HG02885 (cell line): ENCODE results near the gene DDX51.
"Not testable (repeated sequence)": the region's sequence is repeated elsewhere in the genome, so short reads cannot be mapped to it uniquely, and the experiment has no call there.

ENCODE experiments used
- ATAC-seq: cut with Tn5 transposase; IDR thresholded peaks from one replicate; pipeline ENCODE4 v1.9.1; 2021; ENCODE audit warnings: mild to moderate bottlenecking; ENCODE audit not compliant: unreplicated experiment, poor library complexity

Gene DDX51

GRCh38 chr12:132125736-132126135 is 18.4 kb downstream of the DDX51 start:
- ATAC-seq: no peak

GRCh38 chr12:132124766-132125425 is 19.2 kb downstream of the DDX51 start:
- ATAC-seq: no peak

- no peak for ATAC-seq
Observed at GRCh38 chr12:132123970-132124765, 20.0 kb downstream of the DDX51 start.

- ATAC-seq: no peak
Observed at GRCh38 chr12:132121283-132121682, 22.8 kb downstream of the DDX51 start.

- ATAC-seq: no peak
Observed at GRCh38 chr12:132118876-132119275, 25.2 kb downstream of the DDX51 start.

- ATAC-seq: no peak
Observed at GRCh38 chr12:132117558-132117875, 26.6 kb downstream of the DDX51 start.

- ATAC-seq: no peak
Observed at GRCh38 chr12:132116709-132117557, 27.2 kb downstream of the DDX51 start.

- ATAC-seq: no peak
Observed at GRCh38 chr12:132115500-132115899, 28.6 kb downstream of the DDX51 start.

- no peak for ATAC-seq
Observed at GRCh38 chr12:132114667-132115066, 29.5 kb downstream of the DDX51 start.

- no peak for ATAC-seq
Observed at GRCh38 chr12:132111654-132112304, 32.3 kb downstream of the DDX51 start.

GRCh38 chr12:132110677-132111076 is 33.4 kb downstream of the DDX51 start:
- ATAC-seq: no peak

- no peak for ATAC-seq
Observed at GRCh38 chr12:132109741-132110140, 34.4 kb downstream of the DDX51 start.

GRCh38 chr12:132108211-132108832 is 35.8 kb downstream of the DDX51 start:
- no peak for ATAC-seq

- ATAC-seq: no peak
Observed at GRCh38 chr12:132106921-132107320, 37.2 kb downstream of the DDX51 start.

- ATAC-seq: no peak
Observed at GRCh38 chr12:132105467-132105866, 38.7 kb downstream of the DDX51 start.

- no peak for ATAC-seq
Observed at GRCh38 chr12:132103542-132104308, 40.4 kb downstream of the DDX51 start.

- ATAC-seq: not testable (repeated sequence)
Observed at GRCh38 chr12:132103072-132103471, 41.0 kb downstream of the DDX51 start.

- ATAC-seq: no peak
Observed at GRCh38 chr12:132102297-132102696, 41.8 kb downstream of the DDX51 start.

GRCh38 chr12:132100306-132101065 is 43.6 kb downstream of the DDX51 start:
- no peak for ATAC-seq
